Measurements from ENCODE around the gene COL18A1. TPM values are rescaled to one million over a fixed set of nuclear protein-coding genes. Genes with fewer than 3 reads are reported as not detected.

Gene COL18A1
- polyA plus RNA-seq, 2 of the 4 experiments (the other 2 are of a cell fraction) = 17.3 to 88.4 TPM

DNA sequence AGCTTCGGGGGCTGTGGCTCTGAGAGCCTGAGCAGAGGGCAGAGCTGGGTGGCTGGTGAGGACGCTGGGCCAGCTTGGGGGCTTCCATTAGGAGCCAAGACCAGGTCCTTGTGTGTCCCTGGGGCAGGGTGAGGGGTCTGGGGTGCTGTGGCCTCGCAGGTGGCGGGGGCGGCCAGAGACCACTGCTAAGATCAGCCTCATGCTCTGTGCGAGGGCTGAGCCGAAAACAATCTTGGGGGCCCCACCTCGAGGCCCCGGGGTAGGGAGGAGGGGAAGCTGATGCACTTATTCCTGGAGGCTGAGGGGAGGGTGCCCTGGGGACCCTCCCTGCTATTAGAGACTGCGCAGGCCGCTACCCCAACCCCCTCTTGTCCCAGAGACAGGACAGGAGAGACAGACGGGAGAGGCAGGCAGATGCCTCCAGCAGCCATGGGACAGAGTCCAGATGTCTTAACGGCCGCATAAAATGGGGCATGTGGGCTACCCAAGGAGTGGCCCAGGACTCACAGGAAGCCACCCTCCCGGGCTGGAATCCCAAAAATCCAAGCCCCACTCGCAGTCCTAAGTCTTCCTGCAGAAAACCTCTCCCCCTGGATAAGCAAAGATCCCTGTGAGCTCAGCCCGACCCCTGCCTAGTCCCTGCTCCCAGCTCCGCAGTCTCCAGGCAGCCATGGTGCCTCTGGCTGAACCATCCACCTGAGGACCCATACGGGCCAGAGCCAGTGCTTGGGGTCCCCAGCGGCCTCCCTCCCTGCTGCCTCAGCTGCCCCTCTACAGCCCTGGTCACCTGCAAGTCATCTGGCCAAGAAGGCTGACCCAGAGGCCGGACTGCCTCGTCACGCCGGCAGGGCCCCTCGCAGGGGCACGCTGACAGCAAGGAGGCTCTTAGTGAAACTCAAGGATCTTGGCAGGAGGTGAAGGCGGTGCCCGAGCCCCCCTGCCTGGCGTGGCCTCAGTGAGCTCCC, 43.6 kb upstream of the COL18A1 start:
- H3K4me2 ChIP-seq = no peak overlapping the region
- ChIA-PET CTCF (interaction anchor here (0.7 to 2.0 kb wide), 3 partner anchors 12 to 68 kb away, joined by 3 to 9 read pairs (median 4); no protein-coding TSS in a partner anchor), POLR2A (no interaction called here)
- 81% methylated on average over 19 of the region's 29 CpGs for WGBS (ENCODE audit: missing lambda C conversion rate)
- ATAC-seq (no peak), FAIRE-seq (no peak), DNase-seq (ENCODE audit: low read depth in 1 of 2, low spot score in 1 of 2) (no peak)
- H3K9me3 ChIP-seq = no peaks in the 10 kb centered on the region
- peak overlapping the region; percentile 98 to 99 for H3K27ac ChIP-seq
- H3K4me1 ChIP-seq = peaks cover 48% of the 10 kb centered on the region
- TF ChIP-seq GATA3 (IDR thresholded peaks at IDR 0.05; ENCODE audit: borderline replicate concordance) (no peak), CBX2 (IDR thresholded peaks at IDR 0.05; ENCODE audit: borderline replicate concordance, low read depth) (no peak), EHMT2 (IDR thresholded peaks at IDR 0.05; ENCODE audit: low read depth) (no peak), NR3C1 (IDR thresholded peaks at IDR 0.05) (no peak), PHF8 (IDR thresholded peaks at IDR 0.05; ENCODE audit: borderline replicate concordance, low read depth) (no peak), CTCF (IDR thresholded peaks at IDR 0.05) (no peak), NPAS2 (CRISPR knock-in tag; IDR thresholded peaks at IDR 0.05; ENCODE audit: borderline replicate concordance) (no peak), RCOR1 (IDR thresholded peaks at IDR 0.05; ENCODE audit: low read depth, low read length) (no peak), NFE2L2 (conservative IDR thresholded peaks at IDR 0.05; ENCODE audit: low read length) (no peak), KDM5A (IDR thresholded peaks at IDR 0.05) (no peak), POLR2AphosphoS2 (conservative IDR thresholded peaks at IDR 0.05; ENCODE audit: low read length) (no peak), HMGXB4 (CRISPR knock-in tag; IDR thresholded peaks at IDR 0.05; ENCODE audit: borderline replicate concordance) (no peak)
- TF ChIP-seq, protein P1, sequence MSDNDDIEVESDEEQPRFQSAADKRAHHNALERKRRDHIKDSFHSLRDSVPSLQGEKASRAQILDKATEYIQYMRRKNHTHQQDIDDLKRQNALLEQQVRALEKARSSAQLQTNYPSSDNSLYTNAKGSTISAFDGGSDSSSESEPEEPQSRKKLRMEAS (IDR thresholded peaks at IDR 0.05) = no peak
- no peak overlapping the region for H3K4me3 ChIP-seq

DNA sequence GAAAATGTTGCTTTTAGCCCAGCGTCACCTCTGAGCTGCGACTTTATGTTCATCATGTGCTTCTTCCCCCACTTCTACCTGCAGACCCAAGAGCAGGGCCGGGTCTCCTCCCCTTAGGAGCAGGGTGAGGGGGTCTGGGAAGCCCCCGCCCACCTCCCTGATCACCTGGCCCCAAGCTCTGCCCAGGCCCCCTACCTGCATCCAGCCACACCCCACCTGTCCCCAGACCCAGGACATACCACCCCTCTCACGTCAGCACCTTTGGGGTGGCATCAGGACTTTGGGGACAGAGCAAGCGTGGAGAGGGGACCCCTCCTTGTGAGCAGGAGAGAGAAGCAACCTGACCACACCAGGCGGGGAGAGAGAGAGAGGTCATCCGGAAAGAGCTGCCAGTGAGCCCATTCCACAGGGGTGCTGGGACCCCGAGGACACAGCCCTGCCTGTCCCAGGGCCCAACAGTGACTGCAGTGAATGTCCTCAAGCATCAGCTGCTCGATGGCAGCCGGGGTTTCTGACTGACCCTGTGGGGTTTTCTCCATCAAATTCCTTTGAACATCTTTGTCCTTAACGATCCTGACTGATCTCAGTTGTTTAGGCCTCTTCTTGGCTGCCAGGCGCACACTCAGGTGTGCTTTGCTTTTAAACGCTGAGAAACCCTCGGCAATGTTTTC, 42.8 kb upstream of the COL18A1 start:
- Histone ChIP-seq H3K4me2 (no peak overlapping the region), H3K27ac (peak overlapping the region; percentile 98 to 99), H3K9me3 (no peaks in the 10 kb centered on the region), H3K4me1 (peaks cover 57% of the 10 kb centered on the region), H3K4me3 (no peak overlapping the region)
- ATAC-seq (no peak), FAIRE-seq (no peak), DNase-seq (ENCODE audit: low read depth in 1 of 2, low spot score in 1 of 2) (no peak)
- ChIA-PET CTCF (interaction anchor here (1.3 to 2.0 kb wide), 2 partner anchors 39 to 69 kb away, joined by 4 to 9 read pairs; no protein-coding TSS in a partner anchor), POLR2A (no interaction called here)
- TF ChIP-seq, protein P2, sequence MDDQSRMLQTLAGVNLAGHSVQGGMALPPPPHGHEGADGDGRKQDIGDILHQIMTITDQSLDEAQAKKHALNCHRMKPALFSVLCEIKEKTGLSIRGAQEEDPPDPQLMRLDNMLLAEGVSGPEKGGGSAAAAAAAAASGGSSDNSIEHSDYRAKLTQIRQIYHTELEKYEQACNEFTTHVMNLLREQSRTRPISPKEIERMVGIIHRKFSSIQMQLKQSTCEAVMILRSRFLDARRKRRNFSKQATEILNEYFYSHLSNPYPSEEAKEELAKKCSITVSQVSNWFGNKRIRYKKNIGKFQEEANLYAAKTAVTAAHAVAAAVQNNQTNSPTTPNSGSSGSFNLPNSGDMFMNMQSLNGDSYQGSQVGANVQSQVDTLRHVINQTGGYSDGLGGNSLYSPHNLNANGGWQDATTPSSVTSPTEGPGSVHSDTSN (IDR thresholded peaks at IDR 0.05) = no peak
- TF ChIP-seq MAFK (IDR thresholded peaks at IDR 0.05; ENCODE audit: partially characterized antibody) (no peak), NFE2L2 (conservative IDR thresholded peaks at IDR 0.05; ENCODE audit: low read length) (no peak), PHF8 (IDR thresholded peaks at IDR 0.05; ENCODE audit: borderline replicate concordance, low read depth) (no peak), SREBF2 (IDR thresholded peaks at IDR 0.05) (no peak), EP300 (IDR thresholded peaks at IDR 0.05) (no peak), HMGXB4 (CRISPR knock-in tag; IDR thresholded peaks at IDR 0.05; ENCODE audit: borderline replicate concordance) (no peak), RNF2 (IDR thresholded peaks at IDR 0.05; ENCODE audit: borderline replicate concordance, low read depth) (no peak), HOXB13 (CRISPR knock-in tag; IDR thresholded peaks at IDR 0.05; ENCODE audit: low read depth) (no peak), FOSB (CRISPR knock-in tag; IDR thresholded peaks at IDR 0.05) (no peak), FOXS1 (CRISPR knock-in tag; IDR thresholded peaks at IDR 0.05) (no peak), POLR2A (IDR thresholded peaks at IDR 0.05; ENCODE audit: low read length) (no peak), ZSCAN20 (CRISPR knock-in tag; IDR thresholded peaks at IDR 0.05) (no peak), CHD2 (IDR thresholded peaks at IDR 0.05; ENCODE audit: low read length, partially characterized antibody) (no peak)
- TF ChIP-seq, protein P3, sequence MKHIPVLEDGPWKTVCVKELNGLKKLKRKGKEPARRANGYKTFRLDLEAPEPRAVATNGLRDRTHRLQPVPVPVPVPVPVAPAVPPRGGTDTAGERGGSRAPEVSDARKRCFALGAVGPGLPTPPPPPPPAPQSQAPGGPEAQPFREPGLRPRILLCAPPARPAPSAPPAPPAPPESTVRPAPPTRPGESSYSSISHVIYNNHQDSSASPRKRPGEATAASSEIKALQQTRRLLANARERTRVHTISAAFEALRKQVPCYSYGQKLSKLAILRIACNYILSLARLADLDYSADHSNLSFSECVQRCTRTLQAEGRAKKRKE (CRISPR knock-in tag; IDR thresholded peaks at IDR 0.05; ENCODE audit: low read depth) = no peak
- TF ChIP-seq, protein P4, sequence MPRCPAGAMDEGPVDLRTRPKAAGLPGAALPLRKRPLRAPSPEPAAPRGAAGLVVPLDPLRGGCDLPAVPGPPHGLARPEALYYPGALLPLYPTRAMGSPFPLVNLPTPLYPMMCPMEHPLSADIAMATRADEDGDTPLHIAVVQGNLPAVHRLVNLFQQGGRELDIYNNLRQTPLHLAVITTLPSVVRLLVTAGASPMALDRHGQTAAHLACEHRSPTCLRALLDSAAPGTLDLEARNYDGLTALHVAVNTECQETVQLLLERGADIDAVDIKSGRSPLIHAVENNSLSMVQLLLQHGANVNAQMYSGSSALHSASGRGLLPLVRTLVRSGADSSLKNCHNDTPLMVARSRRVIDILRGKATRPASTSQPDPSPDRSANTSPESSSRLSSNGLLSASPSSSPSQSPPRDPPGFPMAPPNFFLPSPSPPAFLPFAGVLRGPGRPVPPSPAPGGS (IDR thresholded peaks at IDR 0.05) = no peak
- WGBS (ENCODE audit: missing lambda C conversion rate) = 91% methylated on average over 12 of the region's 15 CpGs

Data from A549 (cell line).